GM18507 (cell line): ENCODE measurements around the gene TLE3.

Experiments used
- DNase-seq: peaks from one replicate; pipeline ENCODE4 v3.0.0; 2011; ENCODE audit warnings: low read depth; ENCODE audit not compliant: insufficient read length; ENCODE audit errors: extremely low spot score
- FAIRE-seq: peaks from 2 replicates; lab custom pipeline; 2011; peaks lifted over from hg19 to GRCh38; lab: Jason Lieb, UNC

TLE3 gene

DNA sequence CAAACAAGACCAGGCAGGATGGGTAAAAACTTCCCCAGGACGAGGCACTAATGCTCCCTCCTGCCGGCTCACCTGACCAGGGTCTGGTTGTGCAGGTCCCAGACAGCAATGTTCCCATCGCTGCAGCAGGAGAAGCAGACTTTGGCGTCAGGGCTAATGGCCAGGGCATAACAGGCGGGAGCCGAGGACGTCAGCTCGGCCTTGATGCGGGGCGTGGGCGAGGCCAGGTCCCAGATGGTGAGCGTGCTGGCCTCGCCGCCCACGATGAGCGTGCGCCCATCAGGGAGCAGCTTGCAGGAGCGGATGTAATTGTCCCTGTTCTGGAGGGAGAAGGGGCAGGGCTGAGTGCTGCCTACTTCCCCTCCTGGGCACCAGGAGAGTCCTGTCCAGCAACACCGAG, 43.4 kb downstream of the TLE3 start:
- DNase-seq (no peak), FAIRE-seq (no peak)

DNA sequence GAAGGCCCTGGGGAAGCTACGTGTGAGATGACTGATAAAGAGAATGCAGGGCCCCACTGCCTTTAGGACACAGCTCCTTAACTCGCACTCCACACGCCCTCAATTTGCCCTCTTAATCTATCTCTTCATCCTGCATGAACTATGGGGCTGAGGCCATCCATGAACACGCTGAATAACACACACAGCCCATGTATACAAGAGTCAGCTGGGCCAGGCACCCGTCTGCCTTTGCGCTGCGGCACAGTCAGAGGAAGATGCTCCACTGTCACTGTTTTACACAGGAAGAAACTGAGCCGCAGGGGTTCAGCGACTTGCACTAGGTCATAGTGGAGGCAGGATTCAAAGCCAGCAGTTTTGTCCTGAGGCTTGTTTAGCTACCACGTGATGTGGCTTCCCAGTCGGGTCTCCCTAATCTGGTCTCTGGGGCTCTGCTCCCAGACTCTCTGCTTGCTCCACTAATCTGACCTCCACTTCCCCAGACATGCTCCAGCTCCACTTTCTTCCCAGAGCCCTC, 43.9 kb downstream of the TLE3 start:
- FAIRE-seq = no peak

DNA sequence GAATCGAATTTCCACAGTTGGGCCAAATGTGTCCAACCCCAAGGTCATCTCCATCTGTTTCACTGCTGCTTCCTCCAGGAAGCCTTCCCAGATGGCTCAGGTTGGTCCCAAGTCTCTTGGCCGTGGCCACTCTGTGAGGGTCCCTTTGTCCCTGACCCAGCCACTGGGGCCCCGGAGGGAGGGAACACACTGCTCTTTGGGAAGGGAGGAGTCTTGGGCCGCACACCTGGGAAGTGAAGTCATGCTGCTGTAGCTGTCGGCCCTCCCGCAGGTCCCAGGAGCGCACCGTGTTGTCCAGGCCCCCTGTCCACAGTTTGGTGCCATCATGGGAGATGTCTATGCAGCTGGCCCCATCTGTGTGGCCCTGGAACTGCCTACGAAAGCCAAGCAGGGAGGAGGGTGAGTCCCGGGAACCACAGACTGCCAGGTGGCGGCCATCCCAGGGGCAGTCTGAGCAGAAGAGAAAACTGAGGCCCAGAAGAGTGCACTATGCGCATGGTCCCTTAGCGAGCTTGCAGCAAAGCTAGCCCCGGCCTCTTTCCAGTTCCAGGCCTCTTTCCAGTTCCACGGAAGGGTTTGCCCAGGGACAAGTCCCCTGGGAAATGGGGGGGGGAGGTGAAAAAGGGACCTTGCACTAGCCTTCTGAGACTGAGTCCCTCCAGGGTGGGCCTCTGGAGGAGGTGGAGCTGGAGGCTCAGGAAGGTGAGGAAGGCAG, 44.6 kb downstream of the TLE3 start:
- no peak for FAIRE-seq
- DNase-seq = no peak

More for the DNA sequence above, 43.9 kb downstream of the TLE3 start:
- no peak for DNase-seq

DNA sequence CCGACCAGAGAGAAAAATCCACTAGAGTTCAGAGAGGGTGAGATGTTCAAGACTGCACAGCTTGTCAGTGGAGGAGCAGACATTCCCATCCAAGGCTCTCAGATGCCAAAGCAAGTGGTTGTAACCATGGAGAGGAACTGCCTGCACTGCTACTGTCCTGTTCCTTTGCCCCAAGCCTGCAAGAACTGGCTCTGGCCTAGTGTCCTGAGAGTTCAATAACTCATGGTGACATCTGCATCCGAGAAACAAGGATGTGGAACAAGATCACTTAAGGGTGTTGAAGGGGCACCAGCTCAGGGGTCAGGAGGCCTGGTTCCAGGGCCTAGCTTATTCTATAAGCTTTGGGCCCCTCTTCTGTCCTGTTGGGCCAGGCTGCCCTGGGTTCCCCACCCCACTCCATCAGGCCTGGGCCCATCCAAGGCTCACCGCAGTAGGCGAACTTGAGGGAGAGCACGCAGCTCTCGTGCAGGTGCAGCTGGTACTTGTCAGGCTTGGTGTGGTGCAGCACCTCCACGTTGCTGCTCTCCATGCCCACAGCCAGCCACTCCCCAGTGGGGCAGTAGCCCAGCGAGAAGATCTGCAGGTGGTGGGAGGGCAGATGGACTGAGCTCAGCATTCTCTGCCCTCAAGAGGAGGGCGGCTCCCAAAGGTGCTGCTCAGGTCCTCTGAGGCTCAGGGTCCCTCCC, 45.6 kb downstream of the TLE3 start:
- DNase-seq (no peak), FAIRE-seq (no peak)

DNA sequence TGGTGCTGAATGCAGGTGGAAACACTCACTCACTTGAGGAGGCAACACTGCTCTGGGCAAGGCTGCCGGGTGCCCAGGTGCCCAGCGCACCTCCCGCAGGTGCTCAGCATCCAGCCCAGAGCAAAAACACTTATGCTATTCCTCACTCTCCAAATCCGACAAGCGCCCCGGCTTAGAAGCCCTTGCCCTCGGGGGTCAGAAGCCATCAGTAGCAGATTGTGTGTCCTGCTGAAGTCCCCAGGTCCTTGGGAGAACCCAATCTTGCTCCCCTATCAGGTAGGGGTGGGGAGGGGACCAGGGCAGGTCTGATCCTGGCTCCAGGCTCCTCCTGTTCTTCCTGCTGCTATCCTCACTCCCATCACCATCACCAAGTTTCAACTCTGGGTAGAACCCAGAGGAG, 46.7 kb downstream of the TLE3 start:
- no peak for FAIRE-seq
- no peak for DNase-seq

DNA sequence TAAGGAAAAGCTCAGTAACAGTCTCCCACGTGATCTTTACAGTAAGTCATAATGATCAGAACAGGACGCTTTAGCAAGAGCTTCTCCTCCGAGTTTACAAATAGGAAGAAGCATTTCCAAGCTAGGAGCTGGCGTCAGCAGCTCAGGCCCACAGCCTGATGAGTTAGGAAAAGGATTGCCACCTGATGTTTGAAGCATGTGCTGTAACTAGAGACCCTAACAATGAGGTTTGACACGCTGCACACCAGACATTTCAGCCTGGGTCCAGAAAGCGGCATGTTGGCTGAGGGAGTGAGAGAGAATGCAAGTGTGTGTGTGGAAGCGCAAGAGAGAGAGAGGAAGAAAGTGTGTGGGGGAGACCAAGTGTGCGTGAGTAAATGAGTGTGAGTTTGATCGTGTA, 47.3 kb downstream of the TLE3 start:
- FAIRE-seq (no peak), DNase-seq (no peak)

DNA sequence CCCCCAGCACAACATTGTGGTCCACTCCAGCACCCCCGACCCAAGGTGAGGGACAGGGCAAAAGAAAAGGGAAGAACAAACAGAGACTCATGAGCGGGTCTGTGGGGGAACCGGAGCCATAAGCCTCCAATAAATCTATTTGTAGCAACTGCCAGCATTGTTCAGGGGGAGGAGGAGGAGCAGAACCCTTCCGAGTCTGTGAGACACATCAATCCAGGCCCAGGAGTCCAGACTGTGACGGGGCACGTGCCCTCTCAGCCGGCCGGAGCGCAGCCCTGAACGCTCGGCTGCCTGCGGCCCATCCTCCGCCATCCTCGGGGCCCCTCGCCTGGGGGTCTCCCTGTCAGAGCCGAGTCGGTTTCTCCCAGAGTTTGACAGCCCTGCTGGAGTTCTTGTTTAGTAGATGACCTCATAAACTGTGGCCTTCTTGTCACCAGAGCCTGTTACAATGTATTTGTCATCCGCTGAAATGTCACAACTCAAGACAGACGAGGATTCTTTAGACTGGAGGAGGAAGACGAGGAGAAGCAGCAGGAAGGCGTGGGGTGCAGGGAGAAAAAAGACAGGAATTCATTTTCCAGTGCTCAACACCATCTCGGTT, 47.9 kb downstream of the TLE3 start:
- no peak for DNase-seq
- FAIRE-seq = no peak

DNA sequence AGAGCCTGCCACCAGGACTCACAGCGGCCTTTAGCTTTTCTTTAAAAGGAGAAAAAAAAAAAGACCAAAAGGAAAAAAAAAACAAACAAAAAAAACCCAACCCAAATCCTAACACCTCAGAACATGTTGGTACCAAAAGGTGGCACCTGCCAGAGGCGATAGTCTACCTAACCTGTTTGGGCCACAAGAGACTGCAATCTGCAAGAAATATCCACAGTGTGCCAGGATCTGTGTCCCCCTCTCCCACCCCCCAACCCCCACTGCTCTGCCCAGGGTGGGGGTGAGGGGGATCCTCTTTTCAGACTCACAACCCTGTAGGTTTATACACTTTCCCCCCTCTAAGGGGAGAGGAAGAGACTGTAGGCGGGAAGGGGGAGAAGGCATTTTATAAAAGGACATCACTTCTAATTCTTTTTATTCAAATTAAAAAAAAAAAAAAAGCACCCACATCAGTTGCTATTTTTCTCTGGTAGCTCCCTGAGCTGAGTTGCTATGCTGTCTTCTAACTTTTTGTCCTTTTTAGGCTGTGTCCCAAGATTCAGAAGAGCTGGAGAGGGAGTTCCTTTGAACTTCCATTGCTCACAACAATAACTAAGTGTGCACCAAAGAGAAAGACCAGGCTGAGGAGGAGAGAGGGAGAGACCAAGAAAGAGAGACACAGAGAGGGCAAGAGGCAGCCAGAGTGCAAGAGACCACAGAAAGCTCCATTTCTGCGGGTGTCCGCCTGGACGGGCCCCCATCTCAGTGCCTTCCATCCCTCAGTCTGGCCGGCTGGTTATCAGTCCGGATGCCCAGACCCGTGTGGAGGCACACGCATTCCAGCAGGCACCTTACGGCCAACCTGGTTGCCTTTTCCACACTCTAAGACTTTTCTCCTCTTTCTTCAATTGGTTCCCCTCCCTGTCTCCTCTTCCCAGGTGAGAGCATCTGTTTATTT, 48.9 kb downstream of the TLE3 start:
- FAIRE-seq (no peak), DNase-seq (no peak)

DNA sequence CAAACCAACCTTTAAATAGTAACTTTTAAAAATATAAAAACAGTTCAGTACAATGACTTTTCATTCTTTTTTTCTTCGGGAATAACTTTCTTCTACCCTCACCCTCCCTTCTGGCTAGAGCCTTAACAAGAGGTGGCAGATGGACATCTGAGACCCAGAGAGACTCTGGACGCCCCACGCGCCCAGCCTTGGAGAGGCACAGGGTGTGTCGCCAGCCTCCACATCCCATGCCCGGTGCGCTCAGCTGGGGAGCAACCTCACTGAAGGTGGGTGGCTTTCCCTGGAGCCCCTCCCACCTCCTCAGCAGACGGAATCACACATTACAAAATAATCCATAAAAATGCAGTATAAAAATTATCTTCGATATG, 49.5 kb downstream of the TLE3 start:
- FAIRE-seq = no peak
- DNase-seq = no peak

DNA sequence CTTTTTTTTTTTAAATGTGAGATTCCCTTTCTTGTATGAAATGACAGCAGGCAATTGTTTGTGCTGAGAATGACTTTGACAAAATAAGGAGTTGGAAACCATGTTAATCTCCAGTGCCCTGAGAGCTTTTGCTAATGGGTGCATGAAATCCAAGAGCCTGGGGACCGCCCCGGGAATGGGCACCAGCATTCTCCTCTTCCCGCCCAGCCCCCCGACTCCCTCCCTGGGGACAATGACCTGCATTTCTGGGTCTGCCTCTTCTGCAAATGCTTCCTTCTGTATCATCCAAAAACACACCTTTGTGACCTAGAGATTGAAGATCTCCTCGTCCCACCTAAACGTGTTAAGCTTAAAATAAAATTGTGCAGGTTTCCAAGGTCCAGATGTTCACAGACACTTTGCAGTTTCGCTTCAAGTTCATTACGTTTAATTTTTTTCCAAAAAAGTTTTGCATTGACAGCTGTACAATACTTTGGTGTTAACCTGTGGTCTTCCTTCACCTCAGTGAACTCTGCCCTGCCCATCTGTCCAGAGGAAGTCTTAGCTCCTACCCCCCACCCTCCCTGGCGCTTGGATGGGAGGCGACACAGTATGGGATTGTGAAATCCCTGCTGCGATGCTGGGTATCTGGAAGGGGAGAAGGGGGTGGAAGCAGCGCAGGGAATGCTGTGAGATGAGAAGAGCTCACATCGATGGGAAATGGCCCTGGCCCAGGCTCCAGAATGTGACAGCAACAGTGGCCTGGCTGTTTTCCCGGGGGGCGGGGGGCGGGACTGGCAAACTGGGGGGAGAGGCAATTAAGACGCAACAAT, 50.1 kb downstream of the TLE3 start:
- DNase-seq (no peak), FAIRE-seq (no peak)

DNA sequence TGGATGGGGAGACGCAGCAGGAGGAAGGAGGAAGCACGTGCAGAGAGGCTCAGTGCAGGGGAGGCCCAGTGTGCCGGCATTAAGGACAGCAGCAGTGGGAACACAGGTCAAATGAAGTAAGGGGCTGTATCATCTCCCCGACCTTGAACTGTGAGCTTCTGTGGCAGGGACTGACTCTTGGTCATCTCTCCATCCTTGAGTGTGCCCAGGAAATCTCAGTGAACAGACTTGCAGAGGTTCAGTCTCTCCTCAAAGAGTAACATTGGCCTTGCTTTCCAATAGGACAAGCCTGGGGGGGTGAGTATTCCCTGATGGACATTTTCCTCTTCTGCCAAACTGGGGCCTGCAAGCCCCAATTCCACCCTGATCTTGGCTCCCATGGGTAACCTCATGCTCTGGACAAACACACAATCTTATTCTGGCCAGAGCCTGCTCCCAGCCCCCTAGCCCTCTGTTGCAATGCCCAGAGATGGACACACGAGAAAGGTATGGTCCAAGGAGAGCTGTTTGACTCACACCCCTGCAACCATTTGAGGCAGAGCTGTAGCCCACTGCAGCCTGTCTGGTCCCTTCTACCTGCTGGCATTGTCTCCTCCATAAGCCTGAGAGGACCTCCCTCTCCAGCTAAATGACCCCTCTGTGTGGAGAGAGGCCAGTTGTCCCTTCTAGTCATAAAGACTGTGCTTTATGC, 50.9 kb downstream of the TLE3 start:
- FAIRE-seq (no peak), DNase-seq (no peak)

DNA sequence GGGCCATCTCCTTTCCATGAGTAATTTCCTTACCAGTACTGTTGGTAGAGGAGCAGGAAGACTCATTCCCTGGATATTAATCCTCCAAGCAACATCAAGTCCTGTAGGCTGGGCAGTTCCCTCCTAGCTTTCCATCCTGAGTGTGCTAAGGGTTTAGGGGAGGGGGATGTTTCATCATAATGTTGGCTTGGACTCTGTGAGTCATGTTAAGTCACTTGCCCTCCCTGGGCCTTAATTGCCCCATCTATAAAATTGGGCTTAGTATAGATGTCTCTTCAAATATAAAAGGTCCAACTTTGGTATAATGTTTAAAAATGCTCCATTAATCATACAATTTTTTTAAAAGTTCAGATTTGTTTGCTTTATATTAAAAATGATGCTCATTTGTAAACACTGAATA, 52.7 kb downstream of the TLE3 start:
- FAIRE-seq = no peak
- no peak for DNase-seq

DNA sequence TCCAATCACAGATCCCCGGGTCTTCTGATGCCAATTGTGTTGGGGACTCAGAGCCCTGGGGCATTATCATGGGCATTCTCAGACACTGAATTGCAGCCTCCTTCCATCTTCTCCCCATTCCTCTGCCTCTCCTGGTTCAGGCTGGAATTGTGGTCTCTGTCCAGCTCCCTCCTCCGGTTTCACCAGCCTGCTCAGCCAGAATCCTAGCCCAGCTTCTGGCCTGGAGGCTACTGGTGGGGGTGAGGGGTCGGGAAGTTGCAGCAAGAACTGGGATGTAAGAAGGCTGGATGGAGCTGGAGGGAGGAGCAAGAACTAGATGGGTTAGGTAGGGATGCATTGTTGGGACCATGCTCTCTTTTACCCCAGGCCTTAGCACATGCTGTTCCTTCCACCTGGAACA, 53.5 kb downstream of the TLE3 start:
- FAIRE-seq = no peak

DNA sequence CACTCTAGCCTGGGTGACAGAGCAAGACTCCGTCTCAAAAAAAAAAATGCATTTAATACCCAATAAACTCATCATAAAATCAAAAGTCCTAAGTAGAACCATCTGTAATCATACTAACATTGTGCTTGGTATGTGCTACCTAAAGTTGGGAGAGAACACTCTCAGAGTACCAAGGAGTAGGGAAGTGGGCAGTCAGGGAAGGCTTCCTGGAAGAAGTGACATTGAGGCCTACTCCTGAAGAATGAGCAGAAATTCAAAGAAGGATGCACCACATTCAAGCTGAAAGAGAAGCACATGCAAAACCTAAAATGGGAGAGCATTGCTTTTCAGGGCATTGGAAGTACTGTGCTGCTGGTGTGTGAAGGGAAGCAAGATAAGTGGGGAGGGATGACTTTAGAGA, 54.1 kb downstream of the TLE3 start:
- DNase-seq (no peak), FAIRE-seq (no peak)

More for the DNA sequence above, 53.5 kb downstream of the TLE3 start:
- DNase-seq = no peak

DNA sequence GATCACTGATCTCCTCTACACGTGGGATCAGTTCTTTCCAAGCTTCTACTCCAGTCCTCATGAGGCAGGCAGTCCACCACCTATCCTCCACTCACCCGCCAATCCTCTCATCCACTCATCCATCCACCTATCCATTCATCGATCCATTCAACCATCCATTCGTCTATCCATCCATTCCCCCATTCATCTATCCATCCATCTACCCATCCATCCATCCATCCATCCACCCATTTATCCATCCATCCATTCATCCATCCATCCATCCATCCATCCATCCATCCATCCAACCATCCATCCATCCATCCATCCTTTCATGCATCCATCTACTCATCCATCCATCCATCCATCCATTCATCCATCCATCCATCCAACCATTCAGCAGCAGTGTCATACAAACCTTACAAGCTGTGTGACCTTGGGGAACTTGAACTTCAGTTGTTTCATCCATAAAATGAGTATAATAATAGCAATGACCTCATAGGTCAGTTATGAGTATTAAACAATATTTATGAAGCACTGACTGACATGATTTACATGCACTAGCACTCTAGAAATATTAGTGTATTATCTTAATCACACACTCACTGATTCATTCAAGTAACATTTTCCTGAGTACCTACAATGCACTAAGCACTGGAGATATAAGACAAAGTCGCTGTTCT, 55.0 kb downstream of the TLE3 start:
- FAIRE-seq (no peak), DNase-seq (no peak)

DNA sequence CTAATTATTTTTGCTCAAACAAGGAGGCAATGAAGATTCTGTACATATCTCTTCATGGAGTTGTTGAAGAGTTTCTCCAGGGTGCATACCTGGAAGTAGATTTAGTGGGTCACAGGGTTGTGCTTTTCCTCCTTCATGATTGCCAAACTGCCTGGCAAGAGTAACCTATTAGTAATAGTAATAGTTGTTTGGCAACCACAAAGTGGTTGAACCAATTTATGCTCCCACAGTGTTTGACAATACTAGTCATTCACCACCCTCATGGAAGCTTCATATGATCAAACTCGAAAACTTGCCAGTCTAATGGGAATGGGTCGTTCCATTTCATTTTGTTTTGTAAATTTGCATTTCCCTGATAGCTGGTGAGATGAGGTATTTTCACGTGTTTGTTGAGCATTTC, 57.8 kb downstream of the TLE3 start:
- FAIRE-seq (no peak), DNase-seq (no peak)

DNA sequence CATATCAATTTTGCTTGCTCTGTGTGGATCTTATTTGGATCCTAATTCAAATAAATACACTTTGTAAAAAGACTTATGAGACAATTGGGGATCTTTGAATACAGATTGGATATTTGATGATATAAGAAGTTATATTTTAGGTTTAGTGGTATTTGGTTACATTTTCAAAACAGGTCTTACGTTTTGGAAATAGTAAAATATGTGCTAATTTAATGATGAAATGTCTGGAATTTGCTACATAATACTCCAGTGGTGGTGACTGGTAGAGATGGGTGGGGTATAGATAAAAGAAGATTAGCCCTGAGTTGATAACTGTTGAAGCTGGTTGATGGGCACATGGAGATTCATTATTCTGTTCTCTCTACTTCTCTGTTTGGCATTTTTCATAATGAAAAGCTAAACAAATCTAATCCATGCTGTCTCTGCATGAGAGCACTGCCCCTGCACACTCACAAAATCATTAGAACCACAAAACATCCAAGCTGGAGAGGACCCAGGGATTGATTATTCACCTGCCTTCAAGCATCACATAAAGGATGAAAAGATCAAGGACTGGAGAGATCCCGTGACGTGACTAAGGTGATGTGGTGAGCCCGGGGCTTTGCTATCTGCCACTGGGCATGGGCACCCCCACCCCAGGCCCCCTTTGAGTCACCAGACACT, 58.9 kb downstream of the TLE3 start:
- FAIRE-seq (no peak), DNase-seq (no peak)

DNA sequence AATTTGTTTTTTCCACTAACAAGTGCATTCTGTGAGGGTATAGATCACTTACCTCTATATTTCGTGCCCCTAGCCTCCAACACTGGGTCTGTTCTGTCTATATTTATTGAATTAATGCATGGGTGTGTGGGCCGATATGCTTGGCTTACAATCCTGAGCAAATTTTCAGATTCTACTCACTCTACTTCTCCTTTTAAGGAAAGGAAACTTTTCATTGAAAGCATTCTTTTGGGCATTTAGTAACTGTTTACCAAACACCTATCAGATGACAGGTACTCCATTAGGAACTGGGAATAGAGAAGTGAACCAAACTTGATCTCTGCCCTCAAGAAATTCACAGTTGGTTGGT, 60.5 kb downstream of the TLE3 start:
- no peak for FAIRE-seq
- no peak for DNase-seq
